Kidney (tissue), 14 donors: ENCODE data around the gene REXO5. TPM values are rescaled to one million over a fixed set of nuclear protein-coding genes. Genes with fewer than 3 reads are reported as not detected.
A peak's percentile ranks its signal among the peaks of the same experiment; 100 is the strongest.

Experiments
- DNase-seq, 5 donors: peaks; one replicate each; pipeline ENCODE4 v3.0.0-alpha.2; 2013 to 2020
- FAIRE-seq: peaks from 2 replicates; lab custom pipeline; 2012; peaks lifted over from hg19 to GRCh38; lab: Jason Lieb, UNC
- H3K27ac ChIP-seq, 2 donors: one replicate each; pipeline ENCODE4 v1.7.0; 2013; ENCODE audit warnings: low read depth in 2 of 2, low read length in 2 of 2, inconsistent platforms in 1 of 2
- H3K27me3 ChIP-seq: one replicate; pipeline ENCODE4 v1.7.1; 2013; ENCODE audit warnings: low read length, inconsistent platforms; ENCODE audit not compliant: control insufficient read depth, insufficient read depth
- H3K36me3 ChIP-seq, 3 donors: one replicate each; pipeline versions ENCODE4 v1.7.0 to v1.7.1; 2013; ENCODE audit warnings: low read length in 3 of 3, control low read depth in 1 of 3, inconsistent platforms in 1 of 3; ENCODE audit not compliant: insufficient read depth in 3 of 3, control insufficient read depth in 2 of 3
- H3K4me1 ChIP-seq, 3 donors: one replicate each; pipeline versions ENCODE4 v1.7.0 to v1.7.1; 2013; ENCODE audit warnings: low read length in 3 of 3, inconsistent platforms in 1 of 3, low read depth in 1 of 3; ENCODE audit not compliant: control insufficient read depth in 2 of 3, insufficient read depth in 2 of 3
- H3K4me3 ChIP-seq, 3 donors: one replicate each; pipeline versions ENCODE4 v1.7.0 to v1.8.1; 2013; ENCODE audit warnings: low read length in 3 of 3, control low read depth in 1 of 3, inconsistent platforms in 1 of 3
- H3K9ac ChIP-seq, 3 donors: one replicate each; pipeline versions ENCODE4 v1.7.0 to v1.7.1; 2013; ENCODE audit warnings: low read length in 3 of 3, control low read depth in 1 of 3, inconsistent platforms in 1 of 3
- H3K9me3 ChIP-seq, 3 donors: one replicate each; pipeline versions ENCODE4 v1.7.0 to v1.7.1; 2013; ENCODE audit warnings: low read length in 3 of 3, control low read depth in 1 of 3, inconsistent platforms in 1 of 3; ENCODE audit not compliant: control insufficient read depth in 2 of 3, insufficient read depth in 1 of 3
- CTCF ChIP-seq: IDR thresholded peaks from 3 replicates; pipeline ENCODE4 v1.5.1; 2012; ENCODE audit warnings: mild to moderate bottlenecking, moderate library complexity, borderline replicate concordance; ENCODE audit not compliant: insufficient read depth; ENCODE audit errors: extremely low read depth
- intact Hi-C: fragments of 100-400 bp; cut with DNase I; formaldehyde crosslinking; loops from one replicate; pipeline ENCODE4 v1.11.1; 2022
- polyA plus RNA-seq: library from polyadenylated mRNA; stranded (reverse); fragments of 350-450 nt; fragmentation: Illumina TruSeq; extraction: RNeasy Lipid Tissue Mini Kit (QIAGEN cat#74804); gene quantifications from one replicate; pipeline ENCODE4 v1.2.3, GENCODE V29; 2014; ENCODE audit warnings: low read depth, low replicate concordance; ENCODE audit not compliant: insufficient read depth
- total RNA-seq: library from RNA; stranded (reverse); fragmentation: NEBNext Ultra II Directional; extraction: Animal tissue kit (Norgen Biotek cat#: 25700); gene quantifications from one replicate; pipeline ENCODE4 v1.2.1, GENCODE V29; 2021
- donor health status: control.
- donor health status: control.
- donor health status: control.
- donor health status: control.
- donor health status: control.
- donor health status: DM: yes; HTN: yes; CAD: no.
- donor health status: Normal renal cell carcinoma (clear cell type).

REXO5 gene
- total and polyA plus RNA-seq, 2 donors from 2014 or later: 1.6 to 2.1 TPM

GRCh38 chr16:20887207-20887606 lies 80.9 kb downstream of the REXO5 start:
- Histone ChIP-seq H3K4me3 (no peak overlapping the region), H3K27me3 (no peaks in the 10 kb centered on the region), H3K9ac (no peak overlapping the region), H3K4me1 (peaks cover 3 to 21% (median 13%) of the 10 kb centered on the region in 3 donors), H3K36me3 (peaks cover 0 to 3% (median 0%) of the 10 kb centered on the region in 3 donors), H3K9me3 (no peaks in the 10 kb centered on the region), H3K27ac (no peak overlapping the region)
- FAIRE-seq (no peak), DNase-seq (no peak)
- intact Hi-C loops: no loop called here
- TF ChIP-seq CTCF: no peak

GRCh38 chr16:20889625-20890275 lies 83.4 kb downstream of the REXO5 start:
- TF ChIP-seq CTCF: no peak
- FAIRE-seq (no peak), DNase-seq (no peak)
- H3K9me3 ChIP-seq: no peaks in the 10 kb centered on the region
- intact Hi-C loops: no loop called here
- H3K36me3 ChIP-seq: peaks cover 0 to 3% (median 0%) of the 10 kb centered on the region in 3 donors
- no peaks in the 10 kb centered on the region for H3K27me3 ChIP-seq
- H3K27ac ChIP-seq: peak overlapping the region in 1 of 2 donors; percentile 9
- H3K4me3 ChIP-seq: no peak overlapping the region
- H3K4me1 ChIP-seq: peaks cover 0 to 9% (median 8%) of the 10 kb centered on the region in 3 donors
- H3K9ac ChIP-seq: no peak overlapping the region

- no peaks in the 10 kb centered on the region for H3K9me3 ChIP-seq
- H3K36me3 ChIP-seq: peaks cover 0 to 3% (median 2%) of the 10 kb centered on the region in 3 donors
- TF ChIP-seq CTCF: no peak
- H3K27me3 ChIP-seq: no peaks in the 10 kb centered on the region
- H3K27ac ChIP-seq: no peak overlapping the region
- DNase-seq (no peak), FAIRE-seq (no peak)
- H3K4me3 ChIP-seq: no peak overlapping the region
- intact Hi-C loops: no loop called here
- H3K9ac ChIP-seq: no peak overlapping the region
- peaks cover 0 to 19% (median 5%) of the 10 kb centered on the region in 3 donors for H3K4me1 ChIP-seq
Measured at GRCh38 chr16:20894388-20894787, 88.1 kb downstream of the REXO5 start.
